IMR-90 (cell line): ENCODE data around the gene GPC6. TPM values are rescaled to one million over a fixed set of nuclear protein-coding genes. Genes with fewer than 3 reads are reported as not detected.

ENCODE experiments used
- ATAC-seq: fragments of 200-7000 bp; cut with Tn5 transposase; 2 replicates; pipeline ENCODE4 v1.9.1; 2020; ENCODE audit warnings: low read depth, mild to moderate bottlenecking, moderate library complexity
- BruUV-seq: library from RNA; stranded (reverse); fragments of 400-500 nt; replicated peaks from 2 replicates; lab custom pipeline; 2021; lab: Mats Ljungman, UMichigan
- CTCF ChIA-PET: fragments of 300-600 bp; formaldehyde crosslinking; extraction: SDS; loops from one replicate; lab custom pipeline; 2021; ENCODE audit warnings: antibody characterized with exemption; lab: Yijun Ruan, JAX
- POLR2A ChIA-PET: fragments of 300-600 bp; sonication (Branson Sonifier 250); formaldehyde crosslinking; loops from one replicate; lab custom pipeline; 2022; ENCODE audit warnings: antibody characterized with exemption; ENCODE audit not compliant: unreplicated experiment; lab: Charles Lee
- DNase-seq: peaks from one replicate; pipeline ENCODE4 v3.0.0; 2013
- H2AFZ ChIP-seq: replicated peaks from 2 replicates; pipeline ENCODE3; 2013; ENCODE audit warnings: low read length, mild to moderate bottlenecking; ENCODE audit not compliant: poor library complexity
- H2AK5ac ChIP-seq: 2 replicates; pipeline ENCODE4 v1.6.1; 2013; ENCODE audit warnings: low read depth, low read length, inconsistent platforms
- H2AK9ac ChIP-seq: replicated peaks from 2 replicates; pipeline ENCODE3; 2013; ENCODE audit warnings: mild to moderate bottlenecking, low read depth, low read length, moderate library complexity; ENCODE audit not compliant: poor library complexity
- H2BK120ac ChIP-seq: 2 replicates; pipeline ENCODE4 v1.6.1; 2013; ENCODE audit warnings: low read depth, low read length, inconsistent platforms
- H2BK15ac ChIP-seq: 3 replicates; pipeline ENCODE4 v1.6.1; 2013; ENCODE audit warnings: low read depth, low read length, inconsistent platforms
- H2BK20ac ChIP-seq: 2 replicates; pipeline ENCODE4 v1.6.1; 2013; ENCODE audit warnings: low read depth, mild to moderate bottlenecking, inconsistent platforms, low read length, moderate library complexity
- H2BK5ac ChIP-seq: 2 replicates; pipeline ENCODE4 v1.6.1; 2013; ENCODE audit warnings: mild to moderate bottlenecking, low read depth, low read length, inconsistent platforms; ENCODE audit not compliant: poor library complexity, severe bottlenecking
- H3K14ac ChIP-seq: replicated peaks from 2 replicates; pipeline ENCODE4 v1.6.1; 2013; ENCODE audit warnings: low read depth, low read length, inconsistent platforms
- H3K18ac ChIP-seq: 2 replicates; pipeline ENCODE4 v1.6.1; 2013; ENCODE audit warnings: low read depth, low read length, control low read depth
- H3K23ac ChIP-seq: 2 replicates; pipeline ENCODE4 v1.6.1; 2013; ENCODE audit warnings: low read depth, low read length, inconsistent platforms
- H3K27ac ChIP-seq: 2 replicates; pipeline ENCODE4 v1.5.1; 2013; ENCODE audit warnings: mild to moderate bottlenecking, control low read depth, low read length; ENCODE audit not compliant: insufficient read depth
- H3K27me3 ChIP-seq: 2 replicates; pipeline ENCODE4 v1.6.1; 2013; ENCODE audit warnings: low read length; ENCODE audit not compliant: control insufficient read depth, insufficient read depth
- H3K36me3 ChIP-seq: 2 replicates; pipeline ENCODE4 v1.6.1; 2013; ENCODE audit warnings: low read length, mixed read lengths; ENCODE audit not compliant: control insufficient read depth, insufficient read depth
- H3K4ac ChIP-seq: 2 replicates; pipeline ENCODE4 v1.6.1; 2013; ENCODE audit warnings: low read depth, low read length, inconsistent platforms
- H3K4me1 ChIP-seq: 2 replicates; pipeline ENCODE4 v1.6.1; 2013; ENCODE audit warnings: low read length, mixed read lengths; ENCODE audit not compliant: control insufficient read depth, insufficient read depth
- H3K4me2 ChIP-seq: 2 replicates; pipeline ENCODE4 v1.6.1; 2013; ENCODE audit warnings: low read depth, mild to moderate bottlenecking, control low read depth, low read length, moderate library complexity
- H3K4me3 ChIP-seq: 2 replicates; pipeline ENCODE4 v1.5.1; 2013; ENCODE audit warnings: low read depth, mild to moderate bottlenecking, control low read depth, low read length, moderate library complexity; ENCODE audit not compliant: insufficient read depth
- H3K56ac ChIP-seq: 2 replicates; pipeline ENCODE4 v1.6.1; 2013; ENCODE audit warnings: low read length, inconsistent platforms; ENCODE audit not compliant: insufficient read depth; ENCODE audit errors: extremely low read depth
- H3K79me1 ChIP-seq, 2 experiments: 2 replicates each; pipeline ENCODE4 v1.6.1; 2013; ENCODE audit warnings: low read length in 2 of 2, inconsistent platforms in 1 of 2, low read depth in 1 of 2
- H3K9ac ChIP-seq: 2 replicates; pipeline ENCODE4 v1.6.1; 2013; ENCODE audit warnings: low read depth, low read length, control low read depth
- H3K9me1 ChIP-seq: 2 replicates; pipeline ENCODE4 v1.6.1; 2013; ENCODE audit warnings: low read length, inconsistent platforms; ENCODE audit not compliant: insufficient read depth
- H3K9me3 ChIP-seq: 2 replicates; pipeline ENCODE4 v1.6.1; 2013; ENCODE audit warnings: low read length; ENCODE audit not compliant: control insufficient read depth, insufficient read depth
- H4K20me1 ChIP-seq: 2 replicates; pipeline ENCODE4 v1.6.1; 2013; ENCODE audit warnings: low read length, inconsistent platforms; ENCODE audit not compliant: insufficient read depth
- H4K5ac ChIP-seq: 2 replicates; pipeline ENCODE4 v1.6.1; 2013; ENCODE audit warnings: mild to moderate bottlenecking, low read depth, low read length, control low read depth
- H4K8ac ChIP-seq, 2 experiments: 2 replicates each; pipeline ENCODE4 v1.6.1; 2013; ENCODE audit warnings: low read depth in 2 of 2, low read length in 2 of 2, control low read depth in 1 of 2, inconsistent platforms in 1 of 2
- H4K91ac ChIP-seq: 2 replicates; pipeline ENCODE4 v1.6.1; 2013; ENCODE audit warnings: low read depth, low read length, inconsistent platforms; ENCODE audit not compliant: insufficient read depth
- CHD1 ChIP-seq: IDR thresholded peaks from 2 replicates; pipeline ENCODE4 v1.6.1; 2012; ENCODE audit warnings: low read depth, low read length, improper control_type of control experiment
- MXI1 ChIP-seq: IDR thresholded peaks from 2 replicates; pipeline ENCODE4 v1.6.1; 2012; ENCODE audit warnings: low read depth, mild to moderate bottlenecking, low read length, moderate library complexity, borderline replicate concordance
- NFE2L2 ChIP-seq: fragments of 150-350 bp; IDR thresholded peaks from 2 replicates; pipeline ENCODE4 v1.6.1; 2016; ENCODE audit warnings: low read depth, mild to moderate bottlenecking, low read length
- RFX5 ChIP-seq: IDR thresholded peaks from 2 replicates; pipeline ENCODE4 v1.8.0; 2012; ENCODE audit warnings: low read depth, mild to moderate bottlenecking, low read length, moderate library complexity
- SMC3 ChIP-seq: fragments of 150-350 bp; IDR thresholded peaks from 2 replicates; pipeline ENCODE4 v1.6.1; 2016; ENCODE audit warnings: low read depth, mild to moderate bottlenecking, antibody characterized with exemption, low read length, moderate library complexity
- WGBS, 2 experiments: methylation state at CpG; one replicate each; pipeline versions ENCODE4 v1.1.5 to v1.1.7; 2013; ENCODE audit warnings: missing lambda C conversion rate in 2 of 2; ENCODE audit not compliant: insufficient read length in 1 of 2; ENCODE audit errors: extremely low coverage in 2 of 2; 5-methylcytosine and 5-hydroxymethylcytosine counted together
- dilution Hi-C: fragments of 300-500 bp; cut with HindIII; formaldehyde crosslinking; loops from one replicate; pipeline ENCODE4 v1.14.3; 2018; ENCODE audit warnings: low sequenced_read_pairs; ENCODE audit not compliant: unreplicated experiment
- in situ Hi-C: fragments of 300-500 bp; cut with MboI; formaldehyde crosslinking; loops from 3 replicates; pipeline ENCODE4 v1.14.3; 2019; ENCODE audit warnings: low sequenced_read_pairs, inconsistent platforms, mixed read lengths
- intact Hi-C: fragments of 100-400 bp; cut with micrococcal nuclease; formaldehyde crosslinking; loops from 2 replicates; pipeline ENCODE4 v1.10.0; 2022
- polyA plus RNA-seq, 3 experiments: library from polyadenylated mRNA; depleted of rRNA; stranded (reverse); fragments of >200 nt; gene quantifications; 2 replicates each; pipeline ENCODE4 v1.2.3, GENCODE V29; 2012; ENCODE audit warnings: low replicate concordance in 1 of 3
- total RNA-seq: library from RNA; depleted of rRNA; stranded (reverse); fragments of >200 nt; gene quantifications from 2 replicates; pipeline ENCODE4 v1.2.3, GENCODE V29; 2012
- TF ChIP-seq, protein P1 (sequence below): fragments of 150-350 bp; IDR thresholded peaks from 2 replicates; pipeline ENCODE4 v1.6.1; 2017; ENCODE audit warnings: mild to moderate bottlenecking, antibody characterized with exemption, low read length, low read depth

The GPC6 gene
- total and polyA plus RNA-seq, 2 of the 4 experiments (the other 2 are of a cell fraction), result 14.9 to 39.4 TPM

DNA sequence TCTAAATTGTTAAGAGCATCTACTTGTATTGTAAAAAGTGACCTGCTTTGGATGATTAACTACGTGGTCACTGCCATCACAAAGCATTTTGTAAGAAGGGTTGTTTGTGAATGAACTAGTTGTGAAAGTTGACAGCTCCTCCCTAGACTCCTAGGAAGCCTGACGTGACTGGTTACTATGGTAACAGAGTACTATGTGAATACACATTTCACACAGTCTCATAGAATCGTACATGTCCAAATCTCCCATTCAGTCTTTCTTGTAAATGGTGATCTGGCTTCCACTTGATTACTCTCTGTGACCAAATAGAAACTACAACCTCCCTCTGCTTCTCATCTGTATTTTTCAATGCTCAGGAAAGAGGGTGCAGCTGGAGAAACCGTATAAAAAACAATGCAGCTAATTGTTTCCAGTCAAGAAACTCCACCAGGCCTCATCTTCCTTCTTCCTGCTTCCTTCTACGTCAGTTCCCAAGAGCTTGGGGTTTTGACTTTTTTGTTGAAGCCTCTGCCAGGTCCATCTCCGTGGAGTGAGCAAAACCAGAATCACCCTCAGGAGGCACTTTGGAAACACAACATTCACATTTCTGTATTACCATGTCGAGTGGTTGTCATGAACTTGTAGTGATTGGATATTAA is 83.4 kb downstream of the GPC6 start:
- in situ Hi-C loops (no loop called here), intact Hi-C loops (loop anchor here (10.0 kb wide), 1 partner anchor 65 kb away; no protein-coding TSS in a partner anchor), dilution Hi-C loops (no loop called here)
- DNase-seq, result peak; percentile 51
- no peak overlapping the region for H2BK120ac ChIP-seq
- CTCF ChIA-PET, result no interaction called here
- BruUV-seq, result no TSS peak
- H2AFZ ChIP-seq, result no peak overlapping the region
- no peak overlapping the region for H3K9ac ChIP-seq
- no peak overlapping the region for H3K27ac ChIP-seq
- no peak overlapping the region for H4K5ac ChIP-seq
- no peak overlapping the region for H2BK5ac ChIP-seq
- POLR2A ChIA-PET, result interaction anchor here (0.5 kb wide), 1 partner anchor 15 kb away, joined by 3 read pairs; no protein-coding TSS in a partner anchor
- TF ChIP-seq, protein P1, sequence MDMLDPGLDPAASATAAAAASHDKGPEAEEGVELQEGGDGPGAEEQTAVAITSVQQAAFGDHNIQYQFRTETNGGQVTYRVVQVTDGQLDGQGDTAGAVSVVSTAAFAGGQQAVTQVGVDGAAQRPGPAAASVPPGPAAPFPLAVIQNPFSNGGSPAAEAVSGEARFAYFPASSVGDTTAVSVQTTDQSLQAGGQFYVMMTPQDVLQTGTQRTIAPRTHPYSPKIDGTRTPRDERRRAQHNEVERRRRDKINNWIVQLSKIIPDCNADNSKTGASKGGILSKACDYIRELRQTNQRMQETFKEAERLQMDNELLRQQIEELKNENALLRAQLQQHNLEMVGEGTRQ, result no peak
- TF ChIP-seq CHD1 (no peak), MXI1 (no peak), RFX5 (no peak), SMC3 (no peak), NFE2L2 (no peak)
- no peaks in the 10 kb centered on the region; a peak in 1 of 4 replicates for H3K79me1 ChIP-seq
- no peaks in the 10 kb centered on the region for H3K36me3 ChIP-seq
- no peak overlapping the region for H4K8ac ChIP-seq
- no peaks in the 10 kb centered on the region for H4K20me1 ChIP-seq
- H3K9me1 ChIP-seq, result no peaks in the 10 kb centered on the region
- H2BK20ac ChIP-seq, result no peak overlapping the region
- H3K4me2 ChIP-seq, result no peak overlapping the region
- H2BK15ac ChIP-seq, result no peak overlapping the region
- H2AK5ac ChIP-seq, result no peak overlapping the region
- no peak overlapping the region for H3K14ac ChIP-seq
- H3K4me3 ChIP-seq, result no peak overlapping the region
- no peak overlapping the region for H2AK9ac ChIP-seq
- WGBS, 2 experiments, result 100% methylated on average over 1 of the region's 7 CpGs; no CpG with 5 or more reads in 1 of the 2 experiments
- no peak overlapping the region for H3K23ac ChIP-seq
- no peak overlapping the region for H3K4ac ChIP-seq
- no peak for ATAC-seq
- peaks cover 2% of the 10 kb centered on the region; the same call in 1 of the 2 replicates for H3K4me1 ChIP-seq
- H4K91ac ChIP-seq, result no peak overlapping the region
- no peak overlapping the region for H3K18ac ChIP-seq
- no peaks in the 10 kb centered on the region for H3K9me3 ChIP-seq
- H3K27me3 ChIP-seq, result no peaks in the 10 kb centered on the region
- no peak overlapping the region for H3K56ac ChIP-seq
